Endothelial cell of umbilical vein (primary cell): ENCODE data around the gene ZNF837. TPM values are rescaled to one million over a fixed set of nuclear protein-coding genes. Genes with fewer than 3 reads are reported as not detected.

Experiments used
- microRNA-seq: library from miRNA; unstranded; fragments of <30 nt; microRNA quantifications from one replicate; pipeline ENCODE4 v1.2.0, GENCODE V29; 2021; ENCODE audit warnings: borderline number of aligned reads, borderline replicate concordance
- polyA plus RNA-seq, 4 experiments: library from polyadenylated mRNA; depleted of rRNA in 3 of 4; stranded (reverse) in 3 of 4; unstranded in 1 of 4; fragments of >200 nt; gene quantifications; 2 replicates each; pipeline versions ENCODE4 v1.2.1 to v1.2.3, GENCODE V29; 2011 to 2012; ENCODE audit warnings: missing spikeins in 1 of 4
- small RNA-seq: library from RNA; depleted of rRNA; stranded (forward); fragments of <200 nt; gene quantifications from one replicate; pipeline ENCODE3, GENCODE V24; 2012; ENCODE audit warnings: low replicate concordance, low read depth; ENCODE audit not compliant: insufficient read depth, insufficient read length
- total RNA-seq: library from RNA; stranded (reverse); gene quantifications from 2 replicates; pipeline ENCODE4 v1.2.3, GENCODE V29; 2021

The ZNF837 gene
- total and polyA plus RNA-seq, 2 donors (not counting 3 experiments of a cell fraction or from before 2014, with no cell fraction given), result 1.4 to 1.6 TPM

Small RNA genes lying within 50 kb of the gene (microRNA-seq; reads per million reads assigned to microRNA genes)
- gene MIR4754, result not detected
- gene MIR6806, result not detected

Small RNA genes lying within 50 kb of the gene (small RNA-seq; reads per million reads assigned to genes)
- gene MIR4754 (not detected), gene MIR6806 (not detected), gene RNA5SP473 (not detected)

Other genes starting within 250 kb of the ZNF837 start
- gene ZNF329, start 230.2 kb downstream of the ZNF837 start, total RNA-seq, result 4.9 and 5.3 TPM in 2 replicates
- 2.7 and 3.0 TPM in 2 replicates for gene ZNF329, start 230.2 kb downstream of the ZNF837 start, polyA plus RNA-seq
- gene ZNF274, start 198.0 kb downstream of the ZNF837 start, total RNA-seq, result 18.3 and 18.8 TPM in 2 replicates
- gene ZNF274, start 198.0 kb downstream of the ZNF837 start, polyA plus RNA-seq, result 9.1 and 10.1 TPM in 2 replicates
- gene ZNF544, start 152.1 kb downstream of the ZNF837 start, total RNA-seq, result 39.3 and 45.4 TPM in 2 replicates
- 33.4 and 36.1 TPM in 2 replicates for gene ZNF544, start 152.1 kb downstream of the ZNF837 start, polyA plus RNA-seq
- gene ZNF8, start 102.1 kb downstream of the ZNF837 start, total RNA-seq, result 6.3 and 6.8 TPM in 2 replicates
- gene ZNF8, start 102.1 kb downstream of the ZNF837 start, polyA plus RNA-seq, result 3.7 and 4.0 TPM in 2 replicates
- gene ERVK3-1, start 75.7 kb downstream of the ZNF837 start, total RNA-seq, result 25.8 and 28.4 TPM in 2 replicates
- 25.9 and 29.3 TPM in 2 replicates for gene ERVK3-1, start 75.7 kb downstream of the ZNF837 start, polyA plus RNA-seq
- gene ZSCAN22, start 54.0 kb downstream of the ZNF837 start, total RNA-seq, result 3.6 and 3.7 TPM in 2 replicates
- 3.6 and 3.9 TPM in 2 replicates for gene ZSCAN22, start 54.0 kb downstream of the ZNF837 start, polyA plus RNA-seq
- 0.85 and 2.3 TPM in 2 replicates for gene A1BG, start 27.5 kb downstream of the ZNF837 start, total RNA-seq
- 3.7 and 6.2 TPM in 2 replicates for gene A1BG, start 27.5 kb downstream of the ZNF837 start, polyA plus RNA-seq
- gene ZNF497, start 18.3 kb downstream of the ZNF837 start, total RNA-seq, result 0.42 and 1.3 TPM in 2 replicates
- 0.40 and 0.62 TPM in 2 replicates for gene ZNF497, start 18.3 kb downstream of the ZNF837 start, polyA plus RNA-seq
- 945 and 993 TPM in 2 replicates for gene RPS5, start 6.2 kb upstream of the ZNF837 start, total RNA-seq
- gene RPS5, start 6.2 kb upstream of the ZNF837 start, polyA plus RNA-seq, result 3,430 and 4,008 TPM in 2 replicates
- 0.58 TPM in 1 of 2 replicates, not detected in the other for gene RNF225, start 14.6 kb upstream of the ZNF837 start, total RNA-seq
- gene RNF225, start 14.6 kb upstream of the ZNF837 start, polyA plus RNA-seq, result not detected in 2 replicates
- 12.4 and 12.6 TPM in 2 replicates for gene ZNF584, start 27.6 kb upstream of the ZNF837 start, total RNA-seq
- 5.9 and 6.1 TPM in 2 replicates for gene ZNF584, start 27.6 kb upstream of the ZNF837 start, polyA plus RNA-seq
- gene ZNF132, start 59.1 kb upstream of the ZNF837 start, total RNA-seq, result 4.1 and 4.2 TPM in 2 replicates
- 0.54 and 0.62 TPM in 2 replicates for gene ZNF132, start 59.1 kb upstream of the ZNF837 start, polyA plus RNA-seq
- gene ZNF324B, start 70.6 kb upstream of the ZNF837 start, total RNA-seq, result 6.3 and 6.9 TPM in 2 replicates
- 3.4 and 3.5 TPM in 2 replicates for gene ZNF324B, start 70.6 kb upstream of the ZNF837 start, polyA plus RNA-seq
- gene ZNF324, start 86.0 kb upstream of the ZNF837 start, total RNA-seq, result 7.1 and 8.7 TPM in 2 replicates
- gene ZNF324, start 86.0 kb upstream of the ZNF837 start, polyA plus RNA-seq, result 6.4 and 8.8 TPM in 2 replicates
- 6.6 and 7.0 TPM in 2 replicates for gene ZNF446, start 95.3 kb upstream of the ZNF837 start, total RNA-seq
- gene ZNF446, start 95.3 kb upstream of the ZNF837 start, polyA plus RNA-seq, result 8.3 and 11.2 TPM in 2 replicates
- 6.1 and 7.1 TPM in 2 replicates for gene SLC27A5, start 131.0 kb upstream of the ZNF837 start, total RNA-seq
- 12.1 and 16.0 TPM in 2 replicates for gene SLC27A5, start 131.0 kb upstream of the ZNF837 start, polyA plus RNA-seq
- 21.8 TPM in 2 replicates for gene ZBTB45, start 138.8 kb upstream of the ZNF837 start, total RNA-seq
- 17.8 and 25.3 TPM in 2 replicates for gene ZBTB45, start 138.8 kb upstream of the ZNF837 start, polyA plus RNA-seq
- 377 and 429 TPM in 2 replicates for gene TRIM28, start 163.0 kb upstream of the ZNF837 start, total RNA-seq
- gene TRIM28, start 163.0 kb upstream of the ZNF837 start, polyA plus RNA-seq, result 521 and 593 TPM in 2 replicates
- 96.8 and 105 TPM in 2 replicates for gene CHMP2A, start 174.1 kb upstream of the ZNF837 start, total RNA-seq
- 126 and 150 TPM in 2 replicates for gene CHMP2A, start 174.1 kb upstream of the ZNF837 start, polyA plus RNA-seq
- gene UBE2M, start 177.6 kb upstream of the ZNF837 start, total RNA-seq, result 102 and 106 TPM in 2 replicates
- gene UBE2M, start 177.6 kb upstream of the ZNF837 start, polyA plus RNA-seq, result 86.6 and 87.8 TPM in 2 replicates
- 18.8 and 26.4 TPM in 2 replicates for gene MZF1, start 192.3 kb upstream of the ZNF837 start, total RNA-seq
- gene MZF1, start 192.3 kb upstream of the ZNF837 start, polyA plus RNA-seq, result 30.8 and 39.1 TPM in 2 replicates